NCI-H128 (cell line): ENCODE results near the gene CXCL5.

Experiments
- DNase-seq: peaks from one replicate; lab custom pipeline; 2025; ENCODE audit not compliant: unreplicated experiment; lab: John Stamatoyannopoulos, UW

CXCL5 gene

GRCh38 chr4:73998040-73999011, at the start of gene CXCL5:
TSS of gene CXCL5 (minus strand) at chr4:73998677. CDS start at chr4:73998581, 96 bp downstream.
- no peak for DNase-seq

- DNase-seq, result no peak
These were observed 48.7 kb upstream of the CXCL5 start for GRCh38 chr4:74047152-74047551.

GRCh38 chr4:74045772-74046171, 47.3 kb upstream of the CXCL5 start:
- no peak for DNase-seq

GRCh38 chr4:74045247-74045646, 46.8 kb upstream of the CXCL5 start:
- DNase-seq, result no peak

- no peak for DNase-seq
These were observed 46.2 kb upstream of the CXCL5 start for GRCh38 chr4:74044677-74045076.

GRCh38 chr4:74042681-74043080, 44.2 kb upstream of the CXCL5 start:
- no peak for DNase-seq

- DNase-seq, result no peak
These were observed 42.9 kb upstream of the CXCL5 start for GRCh38 chr4:74041418-74041817.

GRCh38 chr4:74039315-74039763, 40.9 kb upstream of the CXCL5 start:
- no peak for DNase-seq

GRCh38 chr4:74038425-74039314, 40.2 kb upstream of the CXCL5 start, which contains the start of gene CXCL3:
TSS of gene CXCL3 (minus strand) at chr4:74038689. CDS start at chr4:74038611, 78 bp downstream.
- peak; percentile 3 for DNase-seq

GRCh38 chr4:74038086-74038424, 39.6 kb upstream of the CXCL5 start:
- no peak for DNase-seq

GRCh38 chr4:74037076-74037955, 38.8 kb upstream of the CXCL5 start:
- no peak for DNase-seq

GRCh38 chr4:74033739-74034138, 35.3 kb upstream of the CXCL5 start:
- DNase-seq, result no peak

GRCh38 chr4:74032064-74032463, 33.6 kb upstream of the CXCL5 start:
- no peak for DNase-seq

- DNase-seq, result no peak
These were observed 33.1 kb upstream of the CXCL5 start for GRCh38 chr4:74031576-74031975.

- no peak for DNase-seq
These were observed 31.8 kb upstream of the CXCL5 start for GRCh38 chr4:74030285-74030684.

- DNase-seq, result no peak
These were observed 30.0 kb upstream of the CXCL5 start for GRCh38 chr4:74028504-74028903.

GRCh38 chr4:74023709-74024108, 25.2 kb upstream of the CXCL5 start:
- DNase-seq, result no peak

- DNase-seq, result no peak
These were observed 23.1 kb upstream of the CXCL5 start for GRCh38 chr4:74021601-74022000.

- DNase-seq, result no peak
These were observed 20.3 kb upstream of the CXCL5 start for GRCh38 chr4:74018771-74019170.

GRCh38 chr4:74018116-74018515, 19.6 kb upstream of the CXCL5 start:
- no peak for DNase-seq

- no peak for DNase-seq
These were observed 17.6 kb upstream of the CXCL5 start for GRCh38 chr4:74016068-74016467.
